ENCODE measurements around the gene C16orf46.
A peak's percentile ranks its signal among the peaks of the same experiment; 100 is the strongest.
"Not testable (repeated sequence)": the region's sequence is repeated elsewhere in the genome, so short reads cannot be mapped to it uniquely, and the experiment has no call there.

The C16orf46 gene

GRCh38 chr16:81077076-81077940 lies at the start of gene C16orf46:
TSS of gene C16orf46 (minus strand) at chr16:81077238. CDS start at chr16:81063955, 13,283 bp downstream.
- DNase-seq, result peak; percentile 93

- no peak for DNase-seq
Observed at GRCh38 chr16:81123092-81123852, 46.2 kb upstream of the C16orf46 start.

- no peak for DNase-seq
Observed at GRCh38 chr16:81121474-81121990, 44.5 kb upstream of the C16orf46 start.

GRCh38 chr16:81117436-81117835 lies 40.4 kb upstream of the C16orf46 start:
- no peak for DNase-seq

DNA sequence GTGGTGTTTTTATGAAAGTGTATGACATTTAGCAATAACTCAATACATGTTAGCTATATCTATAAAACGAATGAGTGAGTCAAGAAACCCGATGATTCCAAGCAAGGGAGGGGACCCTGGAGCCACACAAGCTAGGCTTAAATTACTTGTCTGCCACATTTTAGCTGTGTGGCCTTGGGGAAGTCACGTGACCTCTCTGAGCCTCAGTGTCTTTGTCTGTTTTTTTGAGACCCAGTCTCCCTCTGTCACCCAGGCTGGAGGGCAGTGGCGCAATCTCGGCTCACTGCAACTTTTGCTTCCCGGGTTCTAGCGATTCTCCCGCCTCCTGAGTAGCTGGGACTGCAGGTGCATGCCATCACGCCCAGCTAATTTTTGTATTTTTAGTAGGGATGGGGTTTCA lies 39.2 kb upstream of the C16orf46 start:
- no peak for DNase-seq

GRCh38 chr16:81112453-81112852 lies 35.4 kb upstream of the C16orf46 start:
- DNase-seq, result no peak

- not testable (repeated sequence) for DNase-seq
Observed at GRCh38 chr16:81109274-81109673, 32.2 kb upstream of the C16orf46 start.

GRCh38 chr16:81107511-81107910 lies 30.5 kb upstream of the C16orf46 start:
- DNase-seq, result no peak

GRCh38 chr16:81106826-81107503 lies 29.9 kb upstream of the C16orf46 start:
- DNase-seq, result no peak

DNA sequence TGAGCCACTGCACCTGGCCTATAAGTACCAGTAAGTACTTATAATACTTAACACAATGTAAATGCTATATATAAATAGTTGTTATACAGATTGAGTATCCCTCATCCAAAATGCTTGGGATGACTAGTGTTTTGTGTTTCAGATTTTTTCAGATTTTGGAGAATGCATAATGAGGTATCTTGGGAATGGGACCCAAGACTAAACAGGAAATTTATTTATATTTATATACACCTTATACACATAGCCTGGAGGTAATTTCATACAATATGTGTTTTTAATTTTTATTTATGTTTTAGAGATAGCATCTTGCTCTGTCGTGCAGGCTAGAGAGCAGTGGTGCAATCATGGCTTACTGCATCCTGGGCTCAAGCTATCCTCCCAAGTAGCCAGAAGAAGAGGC lies 28.9 kb upstream of the C16orf46 start:
- DNase-seq, result no peak

DNA sequence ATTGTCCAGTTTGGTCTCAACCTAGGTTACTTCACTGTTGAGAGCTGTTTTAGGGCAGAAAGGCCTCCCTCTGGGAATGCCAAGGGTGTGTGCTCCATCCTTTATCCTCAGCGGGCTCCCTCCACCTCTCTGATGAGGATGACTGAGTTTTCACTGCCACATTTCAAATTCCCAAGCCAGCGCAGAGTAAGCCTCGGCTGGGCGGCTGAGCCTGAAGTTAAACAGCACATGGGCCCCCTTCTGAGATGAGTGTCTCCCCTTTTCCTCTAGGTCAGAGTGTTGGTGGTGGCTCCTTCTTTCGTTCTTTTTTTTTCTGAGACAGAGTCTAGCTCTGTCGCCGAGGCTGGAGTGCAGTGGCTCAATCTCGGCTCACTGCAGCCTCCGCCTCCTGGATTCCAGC lies 24.7 kb upstream of the C16orf46 start:
- no peak for DNase-seq

- no peak for DNase-seq
Observed at GRCh38 chr16:81099958-81100357, 22.9 kb upstream of the C16orf46 start.

GRCh38 chr16:81097230-81097629 lies 20.2 kb upstream of the C16orf46 start:
- DNase-seq, result no peak

DNA sequence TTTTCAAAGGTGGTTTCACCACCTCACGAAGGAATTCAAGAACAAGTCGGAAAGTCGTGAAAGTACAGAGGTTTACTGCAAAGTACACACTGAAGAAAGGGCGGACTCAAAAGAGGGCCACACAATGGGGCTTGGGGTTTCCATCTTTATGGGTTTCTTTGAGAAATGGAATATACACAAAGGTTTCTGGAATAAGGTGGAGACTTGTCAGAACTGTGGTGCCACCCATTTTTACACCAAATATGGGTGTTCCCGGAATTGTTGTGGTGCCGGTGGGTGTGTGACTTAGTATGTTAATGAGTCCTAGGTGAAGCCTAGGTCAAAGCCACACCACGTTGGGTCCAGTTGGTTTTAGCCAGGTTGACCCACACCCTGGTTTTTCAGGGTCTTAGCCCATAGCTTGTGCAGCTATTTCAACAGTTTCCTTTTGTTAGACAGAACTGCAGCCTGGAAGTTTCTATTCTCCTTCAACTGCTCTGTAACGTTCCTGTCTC lies 19.7 kb upstream of the C16orf46 start:
- DNase-seq, result no peak

GRCh38 chr16:81095953-81096714 lies 19.1 kb upstream of the C16orf46 start, which contains the start of gene GCSH:
TSS of gene GCSH (minus strand) at chr16:81096395. CDS start at chr16:81096278, 117 bp downstream.
- DNase-seq, result peak; percentile 96

- no peak for DNase-seq
Observed at GRCh38 chr16:81095653-81095952, 18.6 kb upstream of the C16orf46 start.

DNA sequence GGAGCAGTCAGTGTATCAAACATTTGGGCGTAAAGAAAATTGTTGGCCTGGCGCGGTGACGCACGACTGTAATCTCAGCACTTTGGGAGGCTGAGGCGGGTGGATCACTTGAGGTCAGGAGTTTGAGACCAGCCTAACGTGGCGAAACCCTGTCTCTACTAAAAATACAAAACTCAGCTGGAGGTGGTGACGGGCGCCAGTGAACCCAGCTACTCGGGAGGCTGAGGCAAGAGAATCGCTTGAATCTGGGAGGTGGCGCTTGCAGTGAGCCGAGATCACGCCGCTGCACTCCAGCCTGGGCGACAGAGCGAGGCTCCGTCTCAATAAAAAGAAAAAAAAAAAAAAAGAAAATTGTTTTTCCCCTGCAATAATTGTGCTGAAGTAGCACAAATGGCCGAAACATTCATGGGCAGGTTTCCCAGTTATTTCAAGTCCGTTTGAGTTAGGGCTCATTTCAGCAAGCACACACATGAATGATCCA lies 17.8 kb upstream of the C16orf46 start:
- DNase-seq, result no peak

DNA sequence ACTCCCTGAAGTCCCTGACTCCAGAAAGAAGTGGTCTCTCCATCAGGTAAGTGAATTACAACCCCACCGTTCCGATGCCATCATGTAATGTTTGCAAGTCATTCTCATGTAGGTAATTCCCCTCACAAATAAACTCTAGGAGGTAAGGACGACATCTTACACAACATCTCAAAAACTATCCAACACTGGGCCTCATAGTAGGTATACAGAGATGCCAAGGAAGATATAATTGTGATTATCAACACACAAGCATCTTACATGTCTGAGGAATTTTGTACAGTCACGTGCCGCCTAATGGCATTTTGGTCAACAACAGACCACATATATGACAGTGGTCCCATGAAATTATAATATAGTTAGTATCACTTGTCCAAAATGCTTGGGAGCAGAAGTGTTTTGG lies 11.8 kb upstream of the C16orf46 start:
- no peak for DNase-seq

DNA sequence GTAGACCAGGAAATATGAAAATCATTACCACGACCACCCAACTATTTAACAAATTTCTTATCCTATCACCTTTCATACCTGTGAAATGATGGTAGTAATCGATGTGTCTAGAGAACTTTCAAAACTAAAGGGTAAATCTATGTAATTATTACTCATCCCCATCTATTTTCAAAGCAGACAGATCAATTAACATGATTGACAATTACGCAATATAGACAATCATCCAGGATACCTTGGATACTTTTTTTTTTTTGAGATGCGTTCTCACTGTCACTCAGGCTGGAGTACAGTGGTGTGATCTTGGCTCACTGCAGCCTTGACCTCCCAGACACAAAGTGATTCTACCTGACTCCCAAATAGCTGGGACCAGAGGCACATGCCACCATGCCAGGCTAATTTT lies 4.0 kb upstream of the C16orf46 start:
- no peak for DNase-seq

- no peak for DNase-seq
Observed at GRCh38 chr16:81080233-81080632, 3.2 kb upstream of the C16orf46 start.

DNA sequence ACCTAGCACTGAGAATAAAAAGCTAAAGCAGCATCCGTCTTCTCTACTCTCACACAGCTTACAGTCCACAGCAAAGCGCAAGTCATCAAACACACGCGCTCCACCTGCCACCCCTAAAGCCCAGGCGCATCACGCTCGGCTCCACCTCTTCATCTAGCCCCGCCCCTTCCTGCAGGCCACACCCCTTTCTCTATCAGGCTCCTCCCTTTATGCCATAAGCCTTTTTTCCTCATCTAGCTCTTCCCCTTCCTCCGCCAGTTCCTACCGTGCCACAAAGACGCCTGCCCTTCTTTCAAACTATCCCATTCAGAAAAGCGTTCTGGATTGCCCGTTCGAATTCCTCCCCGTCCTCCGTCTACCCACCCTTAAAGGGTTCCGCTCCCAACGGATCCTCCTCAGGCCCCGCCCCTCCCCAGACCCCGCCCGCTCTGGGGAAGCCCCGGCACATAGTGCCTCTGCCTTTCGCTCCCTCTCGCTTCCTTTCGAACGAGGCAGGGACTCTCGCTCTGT lies 417 bp downstream of the C16orf46 start:
- peak; percentile 87 for DNase-seq

All from NCI-H69 (cell line).